Endothelial cell of hepatic sinusoid (primary cell): ENCODE measurements around the gene QPRT.
"Not testable (repeated sequence)": the region's sequence is repeated elsewhere in the genome, so short reads cannot be mapped to it uniquely, and the experiment has no call there.

Experiments used
- in situ Hi-C: cut with HindIII; loops from 2 replicates; pipeline ENCODE4 v1.10.0; 2017; ENCODE audit warnings: low sequenced_read_pairs

The QPRT gene

GRCh38 chr16:29662000-29662728 is 16.8 kb upstream of the QPRT start:
- in situ Hi-C loops = no loop called here

GRCh38 chr16:29662729-29663015 is 16.3 kb upstream of the QPRT start:
- in situ Hi-C loops = no loop called here

- in situ Hi-C loops = no loop called here
These were observed 15.8 kb upstream of the QPRT start, which contains the start of gene SPN for GRCh38 chr16:29663016-29663806. SPN (plus strand) TSS chr16:29663247; CDS start chr16:29663729, 482 bp downstream.

GRCh38 chr16:29663807-29664090 is 15.2 kb upstream of the QPRT start:
- in situ Hi-C loops = no loop called here

GRCh38 chr16:29664091-29664921 is 14.7 kb upstream of the QPRT start:
- in situ Hi-C loops = no loop called here

- in situ Hi-C loops = no loop called here
These were observed 13.5 kb upstream of the QPRT start for GRCh38 chr16:29665294-29666077.

- in situ Hi-C loops = not testable (repeated sequence)
These were observed 11.7 kb upstream of the QPRT start for GRCh38 chr16:29667322-29667610.

- in situ Hi-C loops = no loop called here
These were observed 11.2 kb upstream of the QPRT start for GRCh38 chr16:29667755-29668154.

GRCh38 chr16:29668267-29668666 is 10.7 kb upstream of the QPRT start:
- in situ Hi-C loops = no loop called here

- in situ Hi-C loops = no loop called here
These were observed 5.5 kb upstream of the QPRT start for GRCh38 chr16:29673501-29673900.

- in situ Hi-C loops = no loop called here
These were observed 4.8 kb upstream of the QPRT start for GRCh38 chr16:29674188-29674587.

- in situ Hi-C loops = no loop called here
These were observed 3.0 kb upstream of the QPRT start for GRCh38 chr16:29675811-29676643.

- in situ Hi-C loops = no loop called here
These were observed 1.8 kb upstream of the QPRT start for GRCh38 chr16:29676989-29677785.

- in situ Hi-C loops = no loop called here
These were observed 1.2 kb downstream of the QPRT start for GRCh38 chr16:29680180-29680598.

- in situ Hi-C loops = no loop called here
These were observed 4.6 kb downstream of the QPRT start for GRCh38 chr16:29683543-29684090.

GRCh38 chr16:29684679-29685078 is 5.7 kb downstream of the QPRT start:
- in situ Hi-C loops = no loop called here

- in situ Hi-C loops = no loop called here
These were observed 7.9 kb downstream of the QPRT start for GRCh38 chr16:29686740-29687332.

GRCh38 chr16:29687755-29688154 is 8.8 kb downstream of the QPRT start:
- in situ Hi-C loops = no loop called here

GRCh38 chr16:29688172-29688571 is 9.2 kb downstream of the QPRT start:
- in situ Hi-C loops = no loop called here
